Measurements from ENCODE around the gene PTPRT.

Gene PTPRT

GRCh38 chr20:42152575-42152974 is 1037.1 kb downstream of the PTPRT start:
- Histone ChIP-seq H3K27ac (ENCODE audit: extremely low read depth, low read depth, low read length) (no peak overlapping the region), H3K4me3 (ENCODE audit: low read depth, low read length) (no peak overlapping the region), H3K36me3 (ENCODE audit: control insufficient read depth in 2 of 2, insufficient read depth in 1 of 2, low read length in 2 of 2) (no peaks in the 10 kb centered on the region), H3K9me3 (ENCODE audit: control insufficient read depth, insufficient read depth, low read depth, low read length) (no peaks in the 10 kb centered on the region), H3K4me1 (ENCODE audit: control insufficient read depth, insufficient read depth, low read length) (no peaks in the 10 kb centered on the region)
- ChIA-PET POLR2A (no interaction called here), CTCF (interaction anchor here (0.6 kb wide), 1 partner anchor 1215 kb away, joined by 3 read pairs; no protein-coding TSS in a partner anchor)
- TF ChIP-seq ZFP69B (tag by site-specific recombination; IDR thresholded peaks at IDR 0.05) (no peak), ZNF768 (tag by site-specific recombination; IDR thresholded peaks at IDR 0.05) (no peak), ZNF423 (tag by site-specific recombination; IDR thresholded peaks at IDR 0.05) (no peak), ZNF830 (tag by site-specific recombination; IDR thresholded peaks at IDR 0.05; ENCODE audit: low read depth) (no peak), ZNF629 (tag by site-specific recombination; IDR thresholded peaks at IDR 0.05) (no peak), ZNF514 (tag by site-specific recombination; IDR thresholded peaks at IDR 0.05) (no peak), ZXDB (tag by site-specific recombination; IDR thresholded peaks at IDR 0.05) (no peak), ZNF274 (IDR thresholded peaks at IDR 0.05; ENCODE audit: low read length) (no peak), ZNF274 (tag by site-specific recombination; IDR thresholded peaks at IDR 0.05; ENCODE audit: borderline replicate concordance) (no peak), PRDM1 (tag by site-specific recombination; IDR thresholded peaks at IDR 0.05) (no peak), ZSCAN30 (tag by site-specific recombination; IDR thresholded peaks at IDR 0.05) (no peak), REST (tag by site-specific recombination; IDR thresholded peaks at IDR 0.05) (no peak)

- ChIA-PET CTCF (no interaction called here), POLR2A (no interaction called here)
- Histone ChIP-seq H3K9me3 (ENCODE audit: control insufficient read depth, insufficient read depth, low read depth, low read length) (no peaks in the 10 kb centered on the region), H3K27ac (ENCODE audit: extremely low read depth, low read depth, low read length) (no peak overlapping the region), H3K4me3 (ENCODE audit: low read depth, low read length) (no peak overlapping the region), H3K4me1 (ENCODE audit: control insufficient read depth, insufficient read depth, low read length) (no peaks in the 10 kb centered on the region), H3K36me3 (ENCODE audit: control insufficient read depth in 2 of 2, insufficient read depth in 1 of 2, low read length in 2 of 2) (no peaks in the 10 kb centered on the region)
- TF ChIP-seq ZNF76 (tag by site-specific recombination; IDR thresholded peaks at IDR 0.05; ENCODE audit: borderline replicate concordance, low read depth) (no peak), ZNF132 (tag by site-specific recombination; IDR thresholded peaks at IDR 0.05; ENCODE audit: borderline replicate concordance) (no peak), ZNF747 (tag by site-specific recombination; IDR thresholded peaks at IDR 0.05) (no peak), HOXA7 (CRISPR knock-in tag; IDR thresholded peaks at IDR 0.05; ENCODE audit: borderline replicate concordance) (no peak)
Observed at GRCh38 chr20:42150230-42150629, 1039.5 kb downstream of the PTPRT start.

- no peaks in the 10 kb centered on the region for H3K9me3 ChIP-seq (ENCODE audit: control insufficient read depth, insufficient read depth, low read depth, low read length)
- CTCF ChIA-PET, result no interaction called here
- TF ChIP-seq ZNF366 (tag by site-specific recombination; conservative IDR thresholded peaks at IDR 0.05), result no peak
- TF ChIP-seq ZNF560 (tag by site-specific recombination; IDR thresholded peaks at IDR 0.05; ENCODE audit: borderline replicate concordance), result no peak
- no peak for TF ChIP-seq ZNF558 (tag by site-specific recombination; IDR thresholded peaks at IDR 0.05)
- no peak for TF ChIP-seq ZNF600 (tag by site-specific recombination; IDR thresholded peaks at IDR 0.05)
- no peak for TF ChIP-seq ZNF544 (tag by site-specific recombination; IDR thresholded peaks at IDR 0.05)
- no peak for TF ChIP-seq ZBTB20 (tag by site-specific recombination; IDR thresholded peaks at IDR 0.05)
- no peak for TF ChIP-seq ZNF133 (tag by site-specific recombination; IDR thresholded peaks at IDR 0.05)
- TF ChIP-seq AEBP2 (tag by site-specific recombination; IDR thresholded peaks at IDR 0.05; ENCODE audit: borderline replicate concordance), result no peak
- TF ChIP-seq ZNF549 (tag by site-specific recombination; IDR thresholded peaks at IDR 0.05), result no peak
Observed at GRCh38 chr20:42138729-42139128, 1051.0 kb downstream of the PTPRT start.

More at GRCh38 chr20:42138729-42139128, 1051.0 kb downstream of the PTPRT start:
- Histone ChIP-seq H3K4me1 (ENCODE audit: control insufficient read depth, insufficient read depth, low read length) (no peaks in the 10 kb centered on the region), H3K4me3 (ENCODE audit: low read depth, low read length) (no peak overlapping the region), H3K36me3 (ENCODE audit: control insufficient read depth in 2 of 2, insufficient read depth in 1 of 2, low read length in 2 of 2) (no peaks in the 10 kb centered on the region), H3K27ac (ENCODE audit: extremely low read depth, low read depth, low read length) (no peak overlapping the region)
- POLR2A ChIA-PET, result no interaction called here
